Cardiac fibroblast (primary cell): ENCODE results near the gene ATG9A.

Experiments used
- DNase-seq, 2 donors: peaks; one replicate each; pipeline versions ENCODE4 v3.0.0 to v3.0.0-alpha.2; 2010; ENCODE audit warnings: low read depth in 2 of 2
- H3K4me3 ChIP-seq, 2 donors: replicated peaks in 1 of 2; 1 replicate in 1 of 2; 2 replicates in 1 of 2; pipeline ENCODE4 v1.5.1; 2011; ENCODE audit warnings: low read depth in 2 of 2, low read length in 2 of 2, mild to moderate bottlenecking in 2 of 2, moderate library complexity in 1 of 2
- CTCF ChIP-seq: IDR thresholded peaks from one replicate; pipeline ENCODE4 v1.5.1; 2011; ENCODE audit warnings: low read depth, mild to moderate bottlenecking, low read length, inconsistent platforms

ATG9A gene

GRCh38 chr2:219197388-219197787 is 32.0 kb downstream of the ATG9A start:
- TF ChIP-seq CTCF: no peak
- H3K4me3 ChIP-seq: no peak overlapping the region
- DNase-seq: no peak

- no peak overlapping the region for H3K4me3 ChIP-seq
- DNase-seq: no peak
- no peak for TF ChIP-seq CTCF
Measured at GRCh38 chr2:219186754-219187456, 42.5 kb downstream of the ATG9A start.

GRCh38 chr2:219184121-219184520 is 45.3 kb downstream of the ATG9A start:
- no peak for DNase-seq
- TF ChIP-seq CTCF: no peak
- no peak overlapping the region for H3K4me3 ChIP-seq

GRCh38 chr2:219183151-219183772 is 46.2 kb downstream of the ATG9A start:
- no peak for TF ChIP-seq CTCF
- no peak for DNase-seq
- no peak overlapping the region for H3K4me3 ChIP-seq

GRCh38 chr2:219182331-219183150 is 46.9 kb downstream of the ATG9A start:
- no peak for DNase-seq
- H3K4me3 ChIP-seq: no peak overlapping the region
- no peak for TF ChIP-seq CTCF

- no peak for TF ChIP-seq CTCF
- DNase-seq: no peak
- no peak overlapping the region for H3K4me3 ChIP-seq
Measured at GRCh38 chr2:219181531-219181930, 47.9 kb downstream of the ATG9A start.
